Measurements from ENCODE around the gene ZDHHC21.

ZDHHC21 gene

DNA sequence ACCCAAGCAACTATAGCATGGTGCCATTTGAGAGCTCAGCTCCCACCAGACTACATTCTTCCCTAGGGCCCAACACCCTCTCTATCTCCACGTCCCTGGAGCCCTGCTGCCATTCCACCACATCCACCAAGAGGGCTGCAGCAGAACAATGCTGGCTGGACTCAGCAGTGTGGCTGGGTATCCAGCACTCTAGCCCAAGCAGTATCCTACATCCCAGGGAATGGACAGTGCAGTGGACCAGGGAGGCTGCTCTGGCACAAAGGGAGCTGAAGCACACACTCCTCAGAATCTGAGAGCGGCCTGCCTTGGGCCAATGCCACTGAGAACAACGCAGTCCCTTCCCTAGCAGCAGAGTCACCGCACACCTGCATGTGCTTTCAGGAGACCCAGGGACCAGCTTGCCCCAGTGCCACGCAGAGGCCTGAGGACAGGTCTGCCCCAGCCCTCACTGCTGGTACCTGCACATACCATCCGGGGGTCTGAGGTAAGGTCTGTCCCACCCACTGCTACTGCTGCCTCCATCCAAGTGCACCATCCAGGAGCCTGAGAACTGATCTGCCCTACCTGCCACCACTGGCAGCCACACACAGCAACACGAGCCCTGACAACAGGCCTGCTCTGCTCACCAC lies 95.9 kb downstream of the ZDHHC21 start:
- H3K4me3 ChIP-seq (ENCODE audit: low read depth, low read length): no peak overlapping the region
- TF ChIP-seq, protein P1, sequence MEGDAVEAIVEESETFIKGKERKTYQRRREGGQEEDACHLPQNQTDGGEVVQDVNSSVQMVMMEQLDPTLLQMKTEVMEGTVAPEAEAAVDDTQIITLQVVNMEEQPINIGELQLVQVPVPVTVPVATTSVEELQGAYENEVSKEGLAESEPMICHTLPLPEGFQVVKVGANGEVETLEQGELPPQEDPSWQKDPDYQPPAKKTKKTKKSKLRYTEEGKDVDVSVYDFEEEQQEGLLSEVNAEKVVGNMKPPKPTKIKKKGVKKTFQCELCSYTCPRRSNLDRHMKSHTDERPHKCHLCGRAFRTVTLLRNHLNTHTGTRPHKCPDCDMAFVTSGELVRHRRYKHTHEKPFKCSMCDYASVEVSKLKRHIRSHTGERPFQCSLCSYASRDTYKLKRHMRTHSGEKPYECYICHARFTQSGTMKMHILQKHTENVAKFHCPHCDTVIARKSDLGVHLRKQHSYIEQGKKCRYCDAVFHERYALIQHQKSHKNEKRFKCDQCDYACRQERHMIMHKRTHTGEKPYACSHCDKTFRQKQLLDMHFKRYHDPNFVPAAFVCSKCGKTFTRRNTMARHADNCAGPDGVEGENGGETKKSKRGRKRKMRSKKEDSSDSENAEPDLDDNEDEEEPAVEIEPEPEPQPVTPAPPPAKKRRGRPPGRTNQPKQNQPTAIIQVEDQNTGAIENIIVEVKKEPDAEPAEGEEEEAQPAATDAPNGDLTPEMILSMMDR (IDR thresholded peaks at IDR 0.05; ENCODE audit: low read depth, low read length): no peak

- TF ChIP-seq, protein P1 (IDR thresholded peaks at IDR 0.05; ENCODE audit: low read depth, low read length): no peak
- H3K4me3 ChIP-seq (ENCODE audit: low read depth, low read length): no peak overlapping the region
Observed at GRCh38 chr9:14593406-14593805, 99.8 kb downstream of the ZDHHC21 start.

DNA sequence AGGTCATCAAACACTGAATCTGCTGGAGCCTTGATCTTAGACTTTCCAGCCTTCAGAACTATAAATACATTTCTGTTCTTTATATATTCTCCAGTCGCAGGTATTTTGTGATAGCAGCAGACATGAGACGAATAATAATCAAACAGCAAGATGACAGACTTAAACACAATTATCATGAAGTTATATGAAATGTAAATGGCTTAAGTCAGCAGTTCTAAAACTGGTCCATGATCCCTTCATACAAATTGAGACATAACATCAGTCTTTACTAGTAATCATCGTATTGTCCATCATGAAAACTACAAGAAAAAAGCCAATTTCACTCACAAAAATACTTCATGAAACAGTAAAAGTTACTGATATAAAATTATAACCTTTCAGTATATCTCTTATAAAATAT lies 101.8 kb downstream of the ZDHHC21 start:
- no peak overlapping the region for H3K4me3 ChIP-seq (ENCODE audit: low read depth, low read length)
- TF ChIP-seq, protein P1 (IDR thresholded peaks at IDR 0.05; ENCODE audit: low read depth, low read length): no peak

- TF ChIP-seq, protein P1 (IDR thresholded peaks at IDR 0.05; ENCODE audit: low read depth, low read length): no peak
- H3K4me3 ChIP-seq (ENCODE audit: low read depth, low read length): no peak overlapping the region
Observed at GRCh38 chr9:14585730-14586473, 107.3 kb downstream of the ZDHHC21 start.

DNA sequence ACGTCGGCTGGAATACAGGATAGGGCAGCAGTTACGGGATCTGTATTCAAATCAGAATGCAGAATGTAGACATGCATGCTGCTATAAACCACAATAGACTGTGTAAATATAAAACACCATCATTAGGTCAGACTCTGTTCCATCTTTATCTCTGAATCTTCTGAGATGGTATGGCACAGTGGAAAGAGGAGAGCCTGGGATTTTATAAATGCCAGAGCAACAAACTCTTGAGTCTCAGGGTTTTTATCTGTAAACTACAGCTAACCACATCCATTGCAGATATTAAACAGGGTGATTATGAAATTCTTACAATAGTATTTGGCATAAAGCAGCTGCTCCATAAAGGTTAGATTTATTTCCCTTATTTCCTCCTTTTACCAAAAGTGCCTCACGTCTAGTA lies 108.7 kb downstream of the ZDHHC21 start:
- TF ChIP-seq, protein P1 (IDR thresholded peaks at IDR 0.05; ENCODE audit: low read depth, low read length): no peak
- no peak overlapping the region for H3K4me3 ChIP-seq (ENCODE audit: low read depth, low read length)

GRCh38 chr9:14578030-14578429 lies 115.2 kb downstream of the ZDHHC21 start:
- no peak overlapping the region for H3K4me3 ChIP-seq (ENCODE audit: low read depth, low read length)
- TF ChIP-seq, protein P1 (IDR thresholded peaks at IDR 0.05; ENCODE audit: low read depth, low read length): no peak

GRCh38 chr9:14574173-14574572 lies 119.1 kb downstream of the ZDHHC21 start:
- TF ChIP-seq, protein P1 (IDR thresholded peaks at IDR 0.05; ENCODE audit: low read depth, low read length): no peak
- H3K4me3 ChIP-seq (ENCODE audit: low read depth, low read length): no peak overlapping the region
